WTC11 (cell line): Measurements from ENCODE around the gene KHDRBS1. TPM values are rescaled to one million over a fixed set of nuclear protein-coding genes. Genes with fewer than 3 reads are reported as not detected.

Experiments used
- ATAC-seq: fragments of 200-7000 bp; cut with Tn5 transposase; 2 replicates; pipeline ENCODE4 v1.10.0; 2021; ENCODE audit warnings: mild to moderate bottlenecking, moderate library complexity
- CTCF ChIA-PET: fragments of 300-600 bp; sonication (Branson Sonifier 250); formaldehyde crosslinking; loops from one replicate; lab custom pipeline; 2021; ENCODE audit warnings: antibody characterized with exemption; lab: Charles Lee
- POLR2A ChIA-PET: fragments of 350-600 bp; sonication (Branson Sonifier 250); formaldehyde crosslinking; loops from one replicate; lab custom pipeline; 2021; ENCODE audit warnings: antibody characterized with exemption; lab: Charles Lee
- DNase-seq: peaks from one replicate; pipeline ENCODE4 v3.0.0; 2021; ENCODE audit warnings: low spot score
- H3K27ac Mint-ChIP-seq: 2 replicates; pipeline ENCODE4 v1.8.0; 2021; ENCODE audit warnings: mixed read lengths
- H3K27me3 Mint-ChIP-seq: 2 replicates; pipeline ENCODE4 v1.8.0; 2021; ENCODE audit warnings: low read depth, mild to moderate bottlenecking, moderate library complexity, mixed read lengths
- H3K36me3 Mint-ChIP-seq: 2 replicates; pipeline ENCODE4 v1.8.0; 2021; ENCODE audit warnings: mixed read lengths
- H3K4me1 Mint-ChIP-seq: 2 replicates; pipeline ENCODE4 v1.8.0; 2022; ENCODE audit warnings: mixed read lengths
- H3K4me3 Mint-ChIP-seq: 2 replicates; pipeline ENCODE4 v1.8.0; 2021; ENCODE audit warnings: mild to moderate bottlenecking, moderate library complexity, mixed read lengths
- H3K9me3 Mint-ChIP-seq: 2 replicates; pipeline ENCODE4 v1.8.0; 2021; ENCODE audit warnings: mixed read lengths
- AFF4 ChIP-seq: sonication (generic); formaldehyde crosslinking; IDR thresholded peaks from 2 replicates; pipeline ENCODE4 v1.8.1; 2023; ENCODE audit warnings: mild to moderate bottlenecking, missing genetic modification reagents, borderline replicate concordance
- ATF1 ChIP-seq: sonication (generic); formaldehyde crosslinking; IDR thresholded peaks from 2 replicates; pipeline ENCODE4 v1.8.1; 2023; ENCODE audit warnings: mild to moderate bottlenecking, moderate library complexity, missing genetic modification reagents
- ATF3 ChIP-seq: sonication (generic); formaldehyde crosslinking; conservative IDR thresholded peaks from 2 replicates; pipeline ENCODE4 v1.8.1; 2022; ENCODE audit warnings: mild to moderate bottlenecking, missing genetic modification reagents
- CBFB ChIP-seq: sonication (generic); formaldehyde crosslinking; IDR thresholded peaks from 2 replicates; pipeline ENCODE4 v1.8.1; 2022; ENCODE audit warnings: mild to moderate bottlenecking, low read depth, missing genetic modification reagents
- CREM ChIP-seq: sonication (generic); formaldehyde crosslinking; IDR thresholded peaks from 2 replicates; pipeline ENCODE4 v1.8.1; 2022; ENCODE audit warnings: mild to moderate bottlenecking, missing genetic modification reagents, moderate library complexity
- E2F1 ChIP-seq: sonication (generic); formaldehyde crosslinking; IDR thresholded peaks from 2 replicates; pipeline ENCODE4 v1.8.0; 2022; ENCODE audit warnings: mild to moderate bottlenecking, missing genetic modification reagents
- E2F4 ChIP-seq: sonication (generic); formaldehyde crosslinking; IDR thresholded peaks from 2 replicates; pipeline ENCODE4 v1.8.1; 2022; ENCODE audit warnings: low read depth, mild to moderate bottlenecking, moderate library complexity, missing genetic modification reagents, borderline replicate concordance
- E2F5 ChIP-seq: sonication (generic); formaldehyde crosslinking; IDR thresholded peaks from 2 replicates; pipeline ENCODE4 v1.8.1; 2022; ENCODE audit warnings: mild to moderate bottlenecking, moderate library complexity, missing genetic modification reagents
- ETV6 ChIP-seq: sonication (generic); formaldehyde crosslinking; IDR thresholded peaks from 2 replicates; pipeline ENCODE4 v1.8.1; 2022; ENCODE audit warnings: mild to moderate bottlenecking, missing genetic modification reagents
- MLX ChIP-seq: sonication (generic); formaldehyde crosslinking; IDR thresholded peaks from 2 replicates; pipeline ENCODE4 v1.8.1; 2023; ENCODE audit warnings: mild to moderate bottlenecking, missing genetic modification reagents, moderate library complexity
- MXD4 ChIP-seq: fragments of 250-450 bp; sonication (Bioruptor Pico); IDR thresholded peaks from 2 replicates; pipeline ENCODE4 v1.8.0; 2021; ENCODE audit warnings: mild to moderate bottlenecking, moderate library complexity, borderline replicate concordance
- OVOL2 ChIP-seq: fragments of 250-450 bp; sonication (Bioruptor Pico); IDR thresholded peaks from 2 replicates; pipeline ENCODE4 v1.9.0; 2021; ENCODE audit warnings: mild to moderate bottlenecking, borderline replicate concordance
- PREB ChIP-seq: sonication (generic); formaldehyde crosslinking; IDR thresholded peaks from 2 replicates; pipeline ENCODE4 v1.8.1; 2022; ENCODE audit warnings: mild to moderate bottlenecking, missing genetic modification reagents, moderate library complexity, borderline replicate concordance
- USF1 ChIP-seq: sonication (generic); formaldehyde crosslinking; IDR thresholded peaks from 2 replicates; pipeline ENCODE4 v1.8.0; 2022; ENCODE audit warnings: mild to moderate bottlenecking, missing genetic modification reagents
- ZNF138 ChIP-seq: sonication (generic); formaldehyde crosslinking; conservative IDR thresholded peaks from 2 replicates; pipeline ENCODE4 v1.8.1; 2022; ENCODE audit warnings: mild to moderate bottlenecking, moderate library complexity, missing genetic modification reagents
- ZNF532 ChIP-seq: fragments of 250-450 bp; sonication (Bioruptor Pico); IDR thresholded peaks from 2 replicates; pipeline ENCODE4 v1.9.0; 2021; ENCODE audit warnings: mild to moderate bottlenecking, borderline replicate concordance
- total RNA-seq: library from RNA; stranded (reverse); gene quantifications from 3 replicates; pipeline ENCODE4 v1.2.3, GENCODE V29; 2021

Gene KHDRBS1
- total RNA-seq, 1 experiment from 2014 or later, result 264 TPM

- POLR2A ChIA-PET, result interaction anchor here (0.5 kb wide), 1 partner anchor 570 kb away, joined by 3 read pairs; no protein-coding TSS in a partner anchor
- Mint-ChIP-seq H3K27me3 (no peaks in the 10 kb centered on the region), H3K36me3 (peaks cover 43% of the 10 kb centered on the region)
Observed at GRCh38 chr1:32091591-32091990, 77.9 kb downstream of the KHDRBS1 start.

More at GRCh38 chr1:32091591-32091990, 77.9 kb downstream of the KHDRBS1 start:
- no peak for ATAC-seq
- CTCF ChIA-PET, result interaction anchor here (1.3 to 2.1 kb wide), 3 partner anchors 8 to 18 kb away, joined by 6 to 7 read pairs (median 6); partner anchors contain the start of gene TMEM39B
- no peak overlapping the region for H3K27ac Mint-ChIP-seq
- TF ChIP-seq ETV6, result no peak
- no peak for TF ChIP-seq MXD4 (CRISPR knock-in tag)
- TF ChIP-seq OVOL2 (CRISPR knock-in tag), result no peak
- no peak for TF ChIP-seq ZNF532
- no peak for TF ChIP-seq PREB (CRISPR knock-in tag)
- TF ChIP-seq ATF3, result no peak
- no peak for TF ChIP-seq CREM (CRISPR knock-in tag)
- TF ChIP-seq ATF1, result no peak
- TF ChIP-seq USF1, result no peak
- TF ChIP-seq AFF4, result no peak
- no peak for TF ChIP-seq E2F1 (CRISPR knock-in tag)
- no peak for TF ChIP-seq MLX (CRISPR knock-in tag)
- no peak for TF ChIP-seq CBFB
- no peak for TF ChIP-seq E2F5
- TF ChIP-seq E2F4, result no peak
- TF ChIP-seq ZNF138 (CRISPR knock-in tag), result no peak
- no peak overlapping the region for H3K4me3 Mint-ChIP-seq
- no peak for DNase-seq
- 0 out of 2 replicates have a peak, but pooled peaks cover 5% of the 10 kb centered on the region for H3K4me1 Mint-ChIP-seq
- H3K9me3 Mint-ChIP-seq, result no peaks in the 10 kb centered on the region
